HepG2 (cell line): ENCODE measurements around the gene POU3F3. TPM values are rescaled to one million over a fixed set of nuclear protein-coding genes. Genes with fewer than 3 reads are reported as not detected.
A peak's percentile ranks its signal among the peaks of the same experiment; 100 is the strongest.

Experiments
- CBX5 ChIP-seq: sonication (generic); formaldehyde crosslinking; IDR thresholded peaks from 2 replicates; pipeline ENCODE4 v1.4.0; 2020; ENCODE audit warnings: missing genetic modification reagents, borderline replicate concordance
- E2F2 ChIP-seq: sonication (generic); formaldehyde crosslinking; IDR thresholded peaks from 2 replicates; pipeline ENCODE4 v1.4.0; 2020; ENCODE audit warnings: missing genetic modification reagents, borderline replicate concordance
- ETS1 ChIP-seq: sonication (generic); formaldehyde crosslinking; IDR thresholded peaks from 2 replicates; pipeline ENCODE4 v1.4.0; 2020; ENCODE audit warnings: missing genetic modification reagents
- HOXA5 ChIP-seq: sonication (generic); formaldehyde crosslinking; IDR thresholded peaks from 2 replicates; pipeline ENCODE4 v1.4.0; 2020; ENCODE audit warnings: missing genetic modification reagents
- MEIS1 ChIP-seq: sonication (generic); formaldehyde crosslinking; IDR thresholded peaks from 2 replicates; pipeline ENCODE4 v1.9.0; 2021; ENCODE audit warnings: mild to moderate bottlenecking, missing genetic modification reagents, moderate library complexity, borderline replicate concordance
- PBX3 ChIP-seq: sonication (generic); formaldehyde crosslinking; IDR thresholded peaks from 2 replicates; pipeline ENCODE4 v1.8.1; 2023; ENCODE audit warnings: missing genetic modification reagents, inconsistent platforms, borderline replicate concordance
- RAD21 ChIP-seq: fragments of 450-650 bp; formaldehyde crosslinking; IDR thresholded peaks from 2 replicates; pipeline ENCODE4 v1.5.0; 2020; ENCODE audit warnings: mild to moderate bottlenecking
- RXRB ChIP-seq: IDR thresholded peaks from 2 replicates; pipeline ENCODE4 v1.6.1; 2016; ENCODE audit warnings: borderline replicate concordance, missing genetic modification reagents, missing compliant biosample characterization
- SALL1 ChIP-seq: sonication (generic); formaldehyde crosslinking; IDR thresholded peaks from 2 replicates; pipeline ENCODE4 v1.8.0; 2022; ENCODE audit warnings: mild to moderate bottlenecking, missing genetic modification reagents
- SNAPC5 ChIP-seq: sonication (generic); formaldehyde crosslinking; IDR thresholded peaks from 2 replicates; pipeline ENCODE4 v1.8.1; 2023; ENCODE audit warnings: mild to moderate bottlenecking, missing genetic modification reagents, borderline replicate concordance
- UBTF ChIP-seq: sonication (generic); formaldehyde crosslinking; IDR thresholded peaks from 2 replicates; pipeline ENCODE4 v1.4.0; 2020; ENCODE audit warnings: mild to moderate bottlenecking, missing genetic modification reagents
- YEATS2 ChIP-seq: sonication (generic); formaldehyde crosslinking; IDR thresholded peaks from 2 replicates; pipeline ENCODE4 v1.4.0; 2020; ENCODE audit warnings: missing genetic modification reagents, borderline replicate concordance
- ZEB1 ChIP-seq: IDR thresholded peaks from 2 replicates; pipeline ENCODE4 v1.6.1; 2012; ENCODE audit warnings: mild to moderate bottlenecking, low read depth, inconsistent platforms; ENCODE audit not compliant: insufficient replicate concordance
- ZFP90 ChIP-seq: sonication (generic); formaldehyde crosslinking; IDR thresholded peaks from 2 replicates; pipeline ENCODE4 v1.8.0; 2022; ENCODE audit warnings: missing genetic modification reagents, mild to moderate bottlenecking, inconsistent platforms, borderline replicate concordance
- ZNF138 ChIP-seq: sonication (generic); formaldehyde crosslinking; IDR thresholded peaks from 2 replicates; pipeline ENCODE4 v1.5.0; 2020; ENCODE audit warnings: mild to moderate bottlenecking, low read depth, missing genetic modification reagents
- ZNF326 ChIP-seq: sonication (generic); formaldehyde crosslinking; IDR thresholded peaks from 2 replicates; pipeline ENCODE4 v1.4.0; 2020; ENCODE audit warnings: missing genetic modification reagents, borderline replicate concordance
- ZNF414 ChIP-seq: sonication (generic); formaldehyde crosslinking; IDR thresholded peaks from 2 replicates; pipeline ENCODE4 v1.5.0; 2020; ENCODE audit warnings: missing genetic modification reagents
- ZNF672 ChIP-seq: sonication (generic); formaldehyde crosslinking; IDR thresholded peaks from 2 replicates; pipeline ENCODE4 v1.8.1; 2022; ENCODE audit warnings: missing genetic modification reagents
- ZNF747 ChIP-seq: sonication (generic); formaldehyde crosslinking; IDR thresholded peaks from 2 replicates; pipeline ENCODE4 v1.8.1; 2023; ENCODE audit warnings: missing genetic modification reagents, mild to moderate bottlenecking, borderline replicate concordance
- polyA plus RNA-seq, 8 experiments: library from polyadenylated mRNA; depleted of rRNA in 3 of 8; stranded (reverse) in 7 of 8; unstranded in 1 of 8; fragments of >200 nt; fragmentation: Illumina TruSeq in 4 of 8; extraction: Trizol in 4 of 8; gene quantifications; 2 replicates each; pipeline versions ENCODE4 v1.2.1 to v1.2.3, GENCODE V29; 2011 to 2016; ENCODE audit warnings: low read depth in 4 of 8, missing spikeins in 1 of 8, mixed read lengths in 1 of 8; ENCODE audit not compliant: insufficient read depth in 1 of 8
- total RNA-seq, 5 experiments: library from RNA; depleted of rRNA; stranded (reverse); fragments of >200 nt; fragmentation: Illumina TruSeq; extraction: Trizol; gene quantifications; 2 replicates each; pipeline ENCODE4 v1.2.3, GENCODE V29; 2016; ENCODE audit warnings: low read depth in 1 of 5
- TF ChIP-seq, protein P1 (sequence below): sonication (generic); formaldehyde crosslinking; IDR thresholded peaks from 2 replicates; pipeline ENCODE4 v1.5.1; 2020; ENCODE audit warnings: mild to moderate bottlenecking, missing genetic modification reagents, moderate library complexity

The POU3F3 gene
- total and polyA plus RNA-seq, 2 of the 13 experiments (the other 11 are each of a cell fraction or from before 2014, with no cell fraction given) = not detected

- TF ChIP-seq ETS1 = no peak
- peak; percentile 85 for TF ChIP-seq RAD21 (CRISPR knock-in tag)
- TF ChIP-seq ZFP90 (CRISPR knock-in tag) = peak; percentile 28; the same call in 1 of the 2 replicates
- no peak for TF ChIP-seq CBX5 (CRISPR knock-in tag)
- no peak for TF ChIP-seq MEIS1 (CRISPR knock-in tag)
- no peak for TF ChIP-seq SNAPC5
- TF ChIP-seq SALL1 = peak; percentile 14; the same call in 1 of the 2 replicates
- no peak for TF ChIP-seq ZEB1
- TF ChIP-seq ZNF326 (CRISPR knock-in tag) = no peak
- peak; percentile 12; the same call in 1 of the 2 replicates for TF ChIP-seq RXRB
- TF ChIP-seq ZNF672 (CRISPR knock-in tag) = no peak
- TF ChIP-seq HOXA5 (CRISPR knock-in tag) = no peak
- peak; percentile 50; the same call in 1 of the 2 replicates for TF ChIP-seq ZNF747 (CRISPR knock-in tag)
- no peak for TF ChIP-seq PBX3 (CRISPR knock-in tag)
- no peak for TF ChIP-seq E2F2 (CRISPR knock-in tag)
- no peak for TF ChIP-seq ZNF414
- TF ChIP-seq ZNF138 (CRISPR knock-in tag) = no peak
- TF ChIP-seq YEATS2 (CRISPR knock-in tag) = no peak
- TF ChIP-seq, protein P1, sequence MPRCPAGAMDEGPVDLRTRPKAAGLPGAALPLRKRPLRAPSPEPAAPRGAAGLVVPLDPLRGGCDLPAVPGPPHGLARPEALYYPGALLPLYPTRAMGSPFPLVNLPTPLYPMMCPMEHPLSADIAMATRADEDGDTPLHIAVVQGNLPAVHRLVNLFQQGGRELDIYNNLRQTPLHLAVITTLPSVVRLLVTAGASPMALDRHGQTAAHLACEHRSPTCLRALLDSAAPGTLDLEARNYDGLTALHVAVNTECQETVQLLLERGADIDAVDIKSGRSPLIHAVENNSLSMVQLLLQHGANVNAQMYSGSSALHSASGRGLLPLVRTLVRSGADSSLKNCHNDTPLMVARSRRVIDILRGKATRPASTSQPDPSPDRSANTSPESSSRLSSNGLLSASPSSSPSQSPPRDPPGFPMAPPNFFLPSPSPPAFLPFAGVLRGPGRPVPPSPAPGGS = no peak
- peak; percentile 80; the same call in 1 of the 2 replicates for TF ChIP-seq UBTF (CRISPR knock-in tag)
Measured at GRCh38 chr2:104872866-104873688, 19.2 kb downstream of the POU3F3 start (continued).
